H1 (cell line): ENCODE measurements around the gene DHX34. TPM values are rescaled to one million over a fixed set of nuclear protein-coding genes. Genes with fewer than 3 reads are reported as not detected.

Experiments
- CTBP2 ChIP-seq: IDR thresholded peaks from 2 replicates; pipeline ENCODE4 v1.7.0; 2011; ENCODE audit warnings: borderline replicate concordance, mild to moderate bottlenecking, moderate library complexity, mixed read lengths, low read length; ENCODE audit not compliant: insufficient read depth, insufficient read length
- CTCF ChIP-seq, 3 experiments: IDR thresholded peaks; 1 replicate in 2 of 3; 2 replicates in 1 of 3; pipeline versions ENCODE4 v1.5.1 to v1.6.1; 2011; ENCODE audit warnings: low read length in 3 of 3, mild to moderate bottlenecking in 3 of 3, inconsistent platforms in 2 of 3, low read depth in 1 of 3, moderate library complexity in 1 of 3; ENCODE audit not compliant: insufficient read depth in 1 of 3; ENCODE audit errors: control extremely low read depth in 1 of 3
- HDAC2 ChIP-seq, 2 experiments: fragments of 300-600 bp in 1 of 2; sonication (generic) in 1 of 2; IDR thresholded peaks; 2 replicates each; pipeline ENCODE4 v1.6.1; 2011 to 2012; ENCODE audit warnings: low read depth in 2 of 2, low read length in 2 of 2, mild to moderate bottlenecking in 2 of 2, moderate library complexity in 2 of 2, borderline replicate concordance in 1 of 2, inconsistent platforms in 1 of 2
- KDM1A ChIP-seq: fragments of 200-600, 300-600 bp; sonication (generic); IDR thresholded peaks from 2 replicates; pipeline ENCODE4 v1.7.1; 2016; ENCODE audit warnings: mild to moderate bottlenecking, low read length, borderline replicate concordance
- NANOG ChIP-seq: IDR thresholded peaks from 2 replicates; pipeline ENCODE4 v1.6.1; 2011; ENCODE audit warnings: low read length, low read depth, mild to moderate bottlenecking, inconsistent platforms; ENCODE audit not compliant: insufficient read depth, poor library complexity, severe bottlenecking
- POLR2AphosphoS5 ChIP-seq: IDR thresholded peaks from 2 replicates; pipeline ENCODE4 v1.6.1; 2011; ENCODE audit warnings: low read depth, low read length
- POU5F1 ChIP-seq: IDR thresholded peaks from 2 replicates; pipeline ENCODE4 v1.6.1; 2011; ENCODE audit warnings: low read depth, mild to moderate bottlenecking, low read length, moderate library complexity
- RAD21 ChIP-seq, 2 experiments: IDR thresholded peaks in 1 of 2; conservative IDR thresholded peaks in 1 of 2; 2 replicates each; pipeline ENCODE4 v1.6.1; 2011; ENCODE audit warnings: low read depth in 2 of 2, low read length in 2 of 2, improper control_type of control experiment in 1 of 2, inconsistent platforms in 1 of 2, mild to moderate bottlenecking in 1 of 2, moderate library complexity in 1 of 2
- SIRT6 ChIP-seq: IDR thresholded peaks from one replicate; pipeline ENCODE4 v1.7.1; 2012; ENCODE audit warnings: low read length, inconsistent platforms
- SIX5 ChIP-seq: IDR thresholded peaks from 2 replicates; pipeline ENCODE4 v1.6.1; 2011; ENCODE audit warnings: mild to moderate bottlenecking, low read depth, low read length
- SP1 ChIP-seq: IDR thresholded peaks from 2 replicates; pipeline ENCODE4 v1.6.1; 2011; ENCODE audit warnings: low read depth, low read length
- TAF1 ChIP-seq: IDR thresholded peaks from 2 replicates; pipeline ENCODE4 v1.6.1; 2011; ENCODE audit warnings: mild to moderate bottlenecking, low read depth, low read length
- TCF12 ChIP-seq: IDR thresholded peaks from 2 replicates; pipeline ENCODE4 v1.6.1; 2011; ENCODE audit warnings: low read depth, mild to moderate bottlenecking, low read length
- YY1 ChIP-seq: IDR thresholded peaks from 2 replicates; pipeline ENCODE4 v1.6.1; 2011; ENCODE audit warnings: low read depth, mild to moderate bottlenecking, low read length
- polyA plus RNA-seq, 7 experiments: library from polyadenylated mRNA; depleted of rRNA in 3 of 7; stranded (reverse) in 5 of 7; unstranded in 2 of 7; fragments of >200 nt in 5 of 7; fragments of 200-250 nt in 2 of 7; gene quantifications; 1 replicate in 5 of 7; 2 replicates in 1 of 7; 4 replicates in 1 of 7; pipeline versions ENCODE4 v1.2.1 to v1.2.3, GENCODE V29; 2011 to 2013; ENCODE audit warnings: missing spikeins in 2 of 7, mixed read lengths in 2 of 7
- total RNA-seq: library from RNA; stranded (reverse); fragmentation: NEBNext Ultra II Directional; extraction: Animal tissue kit (Norgen Biotek cat#: 25700); gene quantifications from 2 replicates; pipeline ENCODE4 v1.2.1, GENCODE V29; 2021

DHX34 gene
- total and polyA plus RNA-seq, 2 of the 8 experiments (the other 6 are each of a cell fraction or from before 2014, with no cell fraction given): 17.5 to 24.3 TPM

- 0 out of 2 replicates have a peak, but pooled peaks have one; percentile 35 for TF ChIP-seq YY1
- 0 out of 2 replicates have a peak, but pooled peaks have one; percentile 30 for TF ChIP-seq TAF1
- no peak for TF ChIP-seq SIRT6
- TF ChIP-seq NANOG: peak; percentile 56
- TF ChIP-seq HDAC2 (IDR thresholded peaks at IDR 0.05; ENCODE audit: borderline replicate concordance in 1 of 2, low read depth in 2 of 2, low read length in 2 of 2): peak; percentile 60 to 86; a peak in 3 of 4 replicates
- peak; percentile 79 for TF ChIP-seq SP1
- peak; percentile 65 to 68 for TF ChIP-seq RAD21 (IDR thresholded peaks at IDR 0.05 in 1 of 2, conservative IDR thresholded peaks at IDR 0.05 in 1 of 2; ENCODE audit: low read depth in 2 of 2, low read length in 2 of 2)
- no peak for TF ChIP-seq SIX5
- peak; percentile 71 to 92 (median 76) for TF ChIP-seq CTCF (IDR thresholded peaks at IDR 0.05; ENCODE audit: control extremely low read depth in 1 of 3, insufficient read depth in 1 of 3, low read depth in 1 of 3, low read length in 3 of 3)
- peak; percentile 84 for TF ChIP-seq CTBP2
- TF ChIP-seq KDM1A: peak; percentile 93
- no peak for TF ChIP-seq TCF12
- TF ChIP-seq POLR2AphosphoS5: no peak
- TF ChIP-seq POU5F1: 0 out of 2 replicates have a peak, but pooled peaks have one; percentile 4
Observed at GRCh38 chr19:47391510-47392223, 42.6 kb downstream of the DHX34 start (continued).
